Measurements from ENCODE around the gene MKRN2OS.

MKRN2OS gene, protein sequence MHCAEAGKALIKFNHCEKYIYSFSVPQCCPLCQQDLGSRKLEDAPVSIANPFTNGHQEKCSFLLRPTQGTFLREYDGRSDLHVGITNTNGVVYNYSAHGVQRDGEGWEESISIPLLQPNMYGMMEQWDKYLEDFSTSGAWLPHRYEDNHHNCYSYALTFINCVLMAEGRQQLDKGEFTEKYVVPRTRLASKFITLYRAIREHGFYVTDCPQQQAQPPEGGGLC

DNA sequence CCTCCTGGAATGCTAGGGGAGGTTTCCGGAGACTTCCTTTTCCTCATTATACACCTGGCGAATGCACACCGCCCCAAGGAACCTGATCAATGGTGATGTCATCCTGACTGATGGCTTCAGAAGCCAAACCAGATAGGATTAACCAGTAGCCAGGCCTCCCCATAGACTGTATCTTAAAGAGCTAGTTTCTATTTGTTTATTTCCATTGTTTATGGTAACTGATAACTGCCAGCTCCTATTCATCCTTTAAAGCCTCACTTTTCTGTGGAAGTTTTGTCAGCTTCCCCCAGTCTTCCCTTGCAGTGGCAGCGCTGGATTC lies at the start of gene MKRN2OS:
TSS of gene MKRN2OS (minus strand) at position 27 of the 319 bp plus-strand sequence. CDS start 35 bp downstream, outside the sequence.
- peak; percentile 82 for DNase-seq (ENCODE audit: low spot score)

DNA sequence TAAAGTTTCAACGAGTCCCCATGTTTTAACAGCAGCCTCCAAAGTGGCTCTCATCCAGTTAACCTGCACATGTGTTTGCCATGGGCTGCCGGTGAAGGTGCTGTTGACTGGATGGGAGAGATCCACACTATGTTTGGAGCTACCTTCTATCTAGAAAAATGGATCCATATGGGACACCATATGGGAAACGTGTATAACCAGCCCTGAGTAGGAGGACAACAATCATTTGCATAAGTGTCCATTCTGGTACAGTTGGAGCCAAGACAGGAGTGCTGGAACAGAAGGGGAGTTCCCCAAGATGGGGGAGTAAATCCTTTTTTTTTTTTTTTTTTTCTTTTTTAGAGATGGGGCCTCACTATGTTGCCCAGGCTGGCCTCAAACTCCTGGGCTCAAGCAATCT lies 48.2 kb upstream of the MKRN2OS start:
- no peak for DNase-seq (ENCODE audit: low spot score)

DNA sequence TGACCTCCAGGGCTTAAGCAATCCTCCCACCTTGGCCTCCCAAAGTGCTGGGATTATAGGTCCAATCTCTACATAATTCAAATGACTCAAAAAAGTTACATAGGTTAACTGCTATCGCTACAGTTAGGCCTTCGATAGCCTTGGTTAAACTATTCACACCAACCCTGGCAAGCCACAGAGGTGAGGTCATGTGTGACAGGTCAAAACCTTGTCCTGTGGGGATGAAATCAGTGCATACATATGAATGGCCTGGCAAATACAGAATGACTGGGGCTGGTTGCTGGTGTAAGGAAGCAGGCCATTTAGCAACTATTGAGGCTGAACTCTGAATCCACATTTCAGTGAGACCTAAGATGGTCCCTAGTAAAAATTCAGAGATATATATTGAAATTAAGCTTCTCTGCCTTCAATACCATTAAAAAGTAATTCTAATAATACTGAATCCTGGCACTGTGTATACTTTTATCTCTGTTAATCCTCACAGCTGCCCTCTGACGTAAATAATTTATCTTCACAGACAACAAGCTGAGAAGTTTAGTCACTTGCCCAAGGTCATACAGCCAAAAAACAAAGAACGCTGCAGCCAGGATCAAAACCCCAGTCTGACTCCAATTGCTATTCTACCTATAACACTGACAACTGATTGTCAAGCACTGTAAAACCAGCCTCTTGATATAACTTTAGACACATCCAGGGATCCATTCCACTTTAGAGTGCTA lies 46.9 kb upstream of the MKRN2OS start:
- DNase-seq (ENCODE audit: low spot score) = no peak

DNA sequence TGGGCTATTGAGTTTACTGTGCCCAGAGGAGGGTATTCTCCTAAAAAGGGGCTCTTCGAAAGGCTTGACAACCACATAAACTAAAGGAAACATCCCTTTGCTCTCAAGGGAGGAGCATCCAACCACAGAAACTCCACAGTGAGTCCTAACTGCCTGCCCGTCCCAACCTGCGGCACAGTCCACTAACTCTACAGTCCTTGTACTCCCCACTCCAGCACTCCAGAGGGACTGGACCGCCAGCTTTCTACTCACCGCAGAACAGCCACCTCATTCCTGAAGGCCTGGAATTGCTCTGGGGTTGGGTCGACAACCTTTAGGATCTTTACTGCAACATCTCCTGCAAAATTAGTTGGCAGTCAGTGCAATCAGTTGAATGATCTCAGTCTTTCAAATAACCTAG lies 46.2 kb upstream of the MKRN2OS start:
- DNase-seq (ENCODE audit: low spot score) = no peak

DNA sequence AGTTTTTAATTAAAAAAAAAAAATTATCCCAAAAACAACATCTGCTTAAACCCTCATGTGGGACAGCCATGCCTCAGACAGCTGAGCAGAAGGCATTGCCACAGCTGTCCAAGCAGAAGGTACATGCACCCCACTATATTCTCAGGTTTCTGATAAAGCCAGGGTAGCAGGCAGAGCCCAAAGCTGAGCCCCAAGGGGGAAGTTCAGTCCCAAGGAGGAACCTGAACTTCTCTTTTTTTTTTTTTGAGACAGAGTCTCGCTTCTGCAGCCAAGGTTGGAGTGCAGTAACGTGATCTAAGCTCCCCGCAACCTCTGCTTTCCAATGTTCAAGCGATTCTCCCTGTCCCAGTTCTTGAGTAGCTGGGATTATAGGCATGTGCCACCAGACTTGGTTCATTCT lies 44.8 kb upstream of the MKRN2OS start:
- DNase-seq (ENCODE audit: low spot score) = no peak

DNA sequence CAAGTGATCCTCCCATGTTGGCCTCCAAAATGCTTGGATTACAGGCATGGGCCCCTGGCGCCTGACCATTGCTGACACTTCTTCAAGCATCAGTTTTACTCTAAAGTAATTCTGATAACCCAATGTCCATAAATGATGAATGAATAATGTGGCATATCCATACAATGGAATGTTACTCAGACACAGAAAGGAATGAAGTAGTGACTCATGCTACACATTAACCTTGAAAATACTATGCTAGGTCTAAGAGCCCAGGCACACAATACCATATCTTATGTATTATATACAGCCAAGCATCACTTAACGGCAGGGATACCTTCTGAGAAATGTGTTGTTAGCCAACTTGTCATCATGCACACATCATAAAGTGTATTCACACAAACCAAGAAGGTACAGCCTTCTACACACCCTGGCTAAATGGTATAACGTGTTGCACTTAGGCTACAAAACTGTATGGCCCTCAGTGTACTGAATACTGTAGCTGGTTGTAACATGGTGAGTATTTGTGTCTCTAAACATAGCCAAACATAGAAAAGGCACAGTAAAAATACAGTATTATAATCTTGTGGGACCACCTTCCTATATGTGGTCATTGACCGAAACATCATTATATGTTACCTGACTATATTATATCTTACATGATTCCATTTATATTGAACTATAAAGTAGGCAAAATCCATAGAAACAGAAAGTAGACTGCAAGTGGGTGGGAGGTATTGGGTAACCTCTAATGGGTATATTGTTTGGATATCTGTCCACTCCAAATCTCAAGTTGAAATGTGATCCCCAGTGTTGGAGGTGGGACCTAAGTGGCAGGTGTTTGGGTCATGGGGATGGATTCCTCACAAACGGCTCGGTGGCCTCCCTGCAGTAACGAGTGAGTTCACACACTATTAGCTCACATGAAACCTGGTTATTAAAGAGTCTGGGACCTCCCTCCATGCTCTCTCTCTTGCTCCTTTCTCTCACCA lies 43.0 kb upstream of the MKRN2OS start:
- DNase-seq (ENCODE audit: low spot score) = no peak

DNA sequence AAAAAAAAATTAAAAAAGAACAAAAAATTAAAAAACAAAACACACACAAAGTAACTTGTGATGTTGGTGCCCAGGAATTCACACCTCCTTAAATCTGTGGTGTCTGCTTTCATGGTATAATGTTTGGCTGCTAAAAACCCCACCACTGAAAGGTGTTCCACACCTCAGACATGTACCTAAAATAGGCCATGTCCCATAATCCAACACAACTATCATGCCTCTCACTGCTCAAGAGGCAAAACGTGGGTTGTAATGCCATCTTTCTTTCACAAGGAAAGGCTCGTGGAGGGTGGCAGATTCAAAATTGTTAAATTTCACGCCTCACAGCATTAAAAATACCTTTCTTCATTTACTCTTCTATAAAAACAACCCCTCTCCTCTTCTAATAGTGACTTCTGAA lies 41.1 kb upstream of the MKRN2OS start:
- DNase-seq (ENCODE audit: low spot score) = no peak

DNA sequence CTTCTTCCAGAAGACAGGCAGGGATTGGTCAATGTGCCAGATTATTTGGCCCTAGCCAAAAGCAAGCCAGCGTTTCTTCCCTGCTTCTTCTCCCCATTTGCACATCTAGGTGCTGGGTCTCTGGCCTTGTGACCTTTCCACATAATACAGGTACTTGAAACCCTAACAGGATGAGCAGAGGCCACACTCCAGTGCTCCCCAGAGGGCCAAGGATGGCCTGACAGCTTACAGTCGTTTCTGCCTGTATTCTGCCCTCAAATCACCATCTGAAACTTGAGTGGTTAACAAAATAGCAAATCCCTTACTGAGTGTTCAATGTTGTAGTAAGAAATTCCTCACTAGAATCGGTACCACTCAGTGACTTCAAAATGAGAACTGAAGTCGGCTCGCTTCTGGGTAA lies 40.7 kb upstream of the MKRN2OS start:
- no peak for DNase-seq (ENCODE audit: low spot score)

DNA sequence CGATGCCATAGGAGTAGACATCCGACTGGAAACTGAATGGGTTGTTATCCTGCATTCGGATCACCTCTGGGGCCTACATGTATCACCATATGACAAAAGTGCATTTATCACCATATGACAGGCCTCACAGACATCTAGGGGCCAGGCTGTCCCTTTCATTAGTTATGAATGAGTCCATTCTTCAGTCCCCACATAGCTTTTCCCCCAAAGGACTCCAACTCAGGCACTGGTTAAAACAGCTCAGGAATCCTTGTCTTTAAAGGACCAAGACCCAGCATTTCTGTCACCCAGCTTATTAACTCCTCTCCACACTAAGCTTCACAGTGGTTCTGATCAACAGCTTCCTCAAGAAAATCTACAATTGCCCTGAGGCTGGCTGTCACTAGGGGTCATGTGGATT lies 39.9 kb upstream of the MKRN2OS start:
- no peak for DNase-seq (ENCODE audit: low spot score)

DNA sequence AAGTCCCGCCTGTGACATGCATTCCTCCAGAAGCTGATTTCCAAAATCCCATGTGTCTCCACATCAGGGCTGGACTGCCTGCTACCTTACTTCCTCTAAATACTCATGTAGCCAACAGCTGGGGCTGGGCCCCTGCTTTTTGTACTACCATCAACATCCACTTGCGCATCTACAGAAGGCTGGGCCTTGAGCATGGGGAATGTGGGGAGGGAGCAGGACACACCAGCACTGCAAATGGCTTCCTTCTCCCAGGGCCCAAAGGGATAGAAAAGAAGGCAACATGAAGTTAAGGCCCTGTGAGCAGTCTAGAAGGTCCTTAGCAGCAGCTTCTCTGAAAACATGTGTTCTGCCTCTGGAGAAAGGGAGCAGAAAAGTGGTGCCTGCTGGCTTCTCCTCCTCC lies 38.8 kb upstream of the MKRN2OS start:
- DNase-seq (ENCODE audit: low spot score) = no peak

DNA sequence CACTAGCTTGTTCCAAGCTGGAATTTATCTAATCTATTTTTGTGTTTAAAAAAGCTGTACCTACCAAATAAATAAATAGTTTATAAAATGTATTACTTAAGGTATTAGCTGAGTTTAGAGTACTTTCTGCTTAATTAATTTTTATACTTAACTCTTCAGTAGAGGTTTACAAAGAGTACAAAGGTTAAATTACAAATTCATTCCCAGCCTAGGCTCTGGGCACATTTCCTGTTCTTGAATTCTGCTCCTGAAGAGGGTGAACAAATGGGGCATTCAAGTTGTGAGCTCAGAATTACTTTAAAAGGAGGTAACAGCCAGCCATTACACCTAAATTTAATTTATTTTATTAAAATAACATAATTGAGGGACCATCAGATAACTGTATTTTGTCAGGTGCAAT lies 38.0 kb upstream of the MKRN2OS start:
- DNase-seq (ENCODE audit: low spot score) = no peak

DNA sequence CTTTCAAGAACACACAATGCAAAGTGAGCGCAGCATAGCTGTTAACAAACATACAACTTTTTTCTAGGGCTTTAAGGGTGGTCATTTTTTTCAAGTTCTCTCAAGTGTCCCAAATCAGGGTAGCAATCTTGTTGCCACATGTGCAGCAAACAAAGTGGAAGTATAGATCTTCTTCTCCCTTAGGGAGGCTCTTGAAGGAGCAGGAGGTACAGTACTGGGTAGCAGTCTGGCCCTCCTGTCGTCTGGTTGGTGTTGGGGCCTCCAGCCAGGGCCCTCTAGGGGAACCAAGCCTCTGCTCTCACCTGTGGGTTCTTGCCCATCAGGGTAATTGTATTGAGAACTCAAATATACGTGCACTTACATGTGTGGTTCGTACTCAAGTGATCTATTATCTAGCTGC lies 37.4 kb upstream of the MKRN2OS start:
- no peak for DNase-seq (ENCODE audit: low spot score)

DNA sequence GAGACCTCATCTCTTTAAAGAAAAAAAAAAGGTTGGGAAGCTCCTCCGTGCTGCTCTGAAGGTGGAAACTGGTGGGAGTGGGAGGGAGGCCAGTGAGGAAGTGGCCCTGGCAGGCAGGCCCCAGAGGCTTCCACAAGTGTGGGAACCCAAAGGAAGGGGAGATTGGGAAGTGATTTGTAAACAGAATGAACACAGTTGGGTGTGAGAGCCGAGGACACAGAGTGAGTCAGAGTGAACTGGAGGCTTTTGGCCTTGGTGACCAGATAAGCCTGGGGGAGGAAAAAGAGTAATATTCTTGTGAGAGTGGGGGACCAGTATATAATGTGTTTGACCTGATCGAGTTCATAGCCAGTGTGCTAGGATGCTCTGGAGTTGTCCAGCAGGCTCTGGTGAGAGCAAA lies 34.6 kb upstream of the MKRN2OS start:
- DNase-seq (ENCODE audit: low spot score) = no peak

DNA sequence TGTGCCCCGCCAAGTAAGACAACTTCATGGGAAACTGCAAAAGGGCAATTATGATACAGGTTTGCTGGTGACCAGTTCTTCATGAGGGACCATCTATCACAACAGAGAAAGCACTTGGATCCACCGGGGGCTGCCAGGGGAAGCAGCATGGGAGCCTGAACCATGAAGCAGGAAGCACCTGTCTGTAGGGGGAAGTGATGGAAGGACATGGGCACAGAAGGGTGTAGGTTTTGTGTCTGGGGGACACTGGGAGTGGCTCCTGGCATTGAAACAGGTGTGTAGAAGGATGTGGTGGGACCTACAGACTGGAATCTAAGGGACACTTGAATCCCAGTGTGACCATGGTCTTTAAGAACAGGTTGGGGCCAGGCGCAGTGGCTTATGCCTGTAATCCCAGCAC lies 34.2 kb upstream of the MKRN2OS start:
- DNase-seq (ENCODE audit: low spot score) = no peak

DNA sequence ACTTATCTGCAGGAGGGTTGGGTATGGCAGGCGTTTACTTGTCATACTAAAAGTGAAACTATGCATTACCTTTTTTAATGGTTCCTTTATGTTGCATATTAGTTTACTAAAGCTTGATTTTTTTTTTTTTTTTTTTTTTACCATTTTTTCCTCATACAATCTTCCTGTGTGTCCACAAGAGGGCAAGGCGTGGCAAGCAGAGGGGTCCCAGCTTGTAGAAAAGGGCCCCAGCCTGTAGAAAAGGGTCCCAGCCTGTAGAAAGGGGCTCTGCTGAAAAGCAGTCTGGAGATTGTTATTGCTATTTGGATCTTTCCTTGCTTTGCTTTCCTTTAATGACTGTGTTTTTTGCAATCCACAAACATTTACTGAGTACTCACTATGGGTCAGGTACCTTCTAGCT lies 33.4 kb upstream of the MKRN2OS start:
- no peak for DNase-seq (ENCODE audit: low spot score)

DNA sequence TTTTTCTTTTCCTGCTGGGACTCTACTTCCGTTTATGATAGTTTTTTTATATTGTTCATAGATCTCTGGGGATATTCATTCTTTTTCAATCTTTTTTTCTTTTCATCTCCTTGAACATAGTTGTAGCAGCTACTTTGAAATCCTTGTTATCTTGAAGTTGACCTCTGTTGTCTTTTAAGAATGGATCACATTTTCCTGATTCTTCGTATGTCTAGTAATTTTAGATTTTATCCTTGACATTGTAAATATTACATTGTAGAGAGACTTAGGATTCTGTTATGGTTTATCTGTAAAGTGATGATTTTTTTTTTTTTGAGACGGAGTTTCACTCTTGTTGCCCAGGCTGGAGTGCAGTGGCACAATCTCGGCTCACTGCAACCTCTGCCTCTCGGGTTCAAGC lies 32.1 kb upstream of the MKRN2OS start:
- no peak for DNase-seq (ENCODE audit: low spot score)

DNA sequence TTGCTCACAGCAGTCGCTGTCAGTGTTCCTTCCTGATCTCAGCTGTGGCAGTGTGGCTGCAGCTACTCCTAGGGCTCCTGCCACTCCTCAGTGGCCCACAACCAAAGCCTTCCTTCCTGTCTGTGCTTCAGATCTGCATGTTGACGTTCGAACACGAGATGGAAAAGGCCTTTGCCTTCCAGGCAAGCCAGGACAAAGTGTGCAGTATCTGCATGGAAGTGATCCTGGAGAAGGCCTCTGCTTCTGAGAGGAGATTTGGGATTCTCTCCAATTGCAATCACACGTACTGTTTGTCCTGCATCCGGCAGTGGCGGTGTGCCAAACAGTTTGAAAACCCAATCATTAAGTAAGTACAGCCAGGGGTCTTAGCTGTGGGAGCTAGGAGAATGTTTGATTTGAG lies 29.4 kb upstream of the MKRN2OS start:
- DNase-seq (ENCODE audit: low spot score) = no peak

DNA sequence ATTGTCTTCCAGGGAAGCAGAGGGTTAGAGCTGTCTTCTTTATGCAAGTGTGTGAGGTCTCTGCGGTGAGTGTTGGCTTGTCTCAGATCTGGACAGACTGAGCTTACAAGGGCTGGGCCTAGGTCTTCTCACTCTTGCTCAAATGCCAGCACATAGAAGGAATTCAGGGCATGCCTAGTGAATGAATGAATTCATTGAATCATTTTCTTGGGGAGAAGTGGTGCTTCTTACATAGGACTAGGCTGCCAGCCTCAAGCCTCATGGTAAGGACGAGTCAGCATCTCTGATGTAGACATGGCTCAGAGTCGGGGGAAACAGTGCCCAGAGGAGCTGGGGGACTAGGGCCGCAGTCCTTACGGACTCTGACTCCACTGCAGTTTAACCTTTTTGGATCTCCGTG lies 28.8 kb upstream of the MKRN2OS start:
- no peak for DNase-seq (ENCODE audit: low spot score)

DNA sequence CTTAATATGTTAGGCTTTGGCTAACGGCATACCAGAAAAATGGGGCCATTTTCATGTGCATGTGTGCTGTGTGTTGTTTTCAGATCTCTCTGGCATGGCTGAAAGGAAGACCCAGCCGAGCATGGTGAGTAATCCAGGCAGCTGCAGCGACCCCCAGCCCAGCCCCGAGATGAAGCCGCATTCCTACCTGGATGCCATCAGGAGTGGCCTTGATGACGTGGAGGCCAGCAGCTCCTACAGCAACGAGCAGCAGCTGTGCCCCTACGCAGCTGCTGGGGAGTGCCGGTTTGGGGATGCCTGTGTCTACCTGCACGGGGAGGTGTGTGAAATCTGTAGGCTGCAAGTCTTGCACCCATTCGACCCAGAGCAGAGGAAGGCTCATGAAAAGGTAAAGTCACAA lies 26.7 kb upstream of the MKRN2OS start:
- DNase-seq (ENCODE audit: low spot score) = no peak

DNA sequence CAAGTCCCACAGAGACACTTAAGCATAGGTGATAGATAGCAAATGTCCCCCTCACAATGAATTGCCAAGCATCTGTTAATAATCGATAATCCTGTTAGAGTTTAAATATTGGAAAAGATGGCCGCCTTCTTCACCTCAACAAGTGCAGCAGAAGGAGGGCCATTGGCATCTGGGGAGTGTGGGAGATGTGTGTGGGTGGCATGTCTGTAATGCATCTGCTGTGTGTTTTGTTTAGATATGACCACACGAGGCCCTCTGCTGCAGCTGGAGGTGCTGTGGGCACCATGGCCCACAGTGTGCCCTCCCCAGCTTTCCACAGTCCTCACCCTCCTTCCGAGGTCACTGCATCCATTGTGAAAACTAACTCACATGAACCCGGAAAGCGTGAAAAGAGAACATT lies 24.5 kb upstream of the MKRN2OS start:
- DNase-seq (ENCODE audit: low spot score) = no peak

DNA sequence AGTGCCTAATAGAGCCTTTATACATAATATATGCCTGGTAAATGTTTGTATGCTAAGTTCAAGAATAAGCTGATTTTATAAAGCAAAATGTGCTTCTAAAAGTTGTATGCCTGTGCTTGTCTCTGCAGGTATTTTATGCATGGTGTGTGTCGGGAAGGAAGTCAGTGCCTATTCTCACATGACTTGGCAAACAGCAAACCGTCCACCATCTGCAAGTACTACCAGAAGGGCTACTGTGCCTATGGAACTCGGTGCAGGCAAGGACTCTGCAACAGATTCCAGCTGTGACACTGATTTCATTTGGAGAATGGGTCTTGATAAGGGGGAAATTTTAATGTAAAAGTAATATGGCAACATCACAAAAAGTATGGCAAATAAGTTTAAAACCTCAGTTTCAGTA lies 23.4 kb upstream of the MKRN2OS start:
- no peak for DNase-seq (ENCODE audit: low spot score)

DNA sequence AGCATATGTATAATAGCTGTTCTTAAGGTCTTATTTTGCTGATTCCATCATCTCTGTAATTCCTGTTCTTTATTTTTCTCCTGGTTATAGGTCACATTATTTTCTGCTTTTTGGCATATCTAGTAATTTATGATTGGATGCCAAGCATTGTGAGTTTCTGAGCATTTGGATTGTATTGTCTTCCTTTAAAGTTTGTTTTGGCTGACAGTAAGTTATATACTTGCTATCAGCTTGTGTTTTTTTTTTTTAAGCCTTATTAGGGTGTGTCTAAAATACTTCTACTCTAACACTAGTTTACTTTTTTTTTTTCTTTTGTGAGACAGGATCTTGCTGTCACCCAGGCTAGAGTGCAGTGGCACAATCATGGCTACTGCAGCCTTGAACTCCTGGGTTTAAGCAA lies 21.7 kb upstream of the MKRN2OS start:
- DNase-seq (ENCODE audit: low spot score) = no peak

DNA sequence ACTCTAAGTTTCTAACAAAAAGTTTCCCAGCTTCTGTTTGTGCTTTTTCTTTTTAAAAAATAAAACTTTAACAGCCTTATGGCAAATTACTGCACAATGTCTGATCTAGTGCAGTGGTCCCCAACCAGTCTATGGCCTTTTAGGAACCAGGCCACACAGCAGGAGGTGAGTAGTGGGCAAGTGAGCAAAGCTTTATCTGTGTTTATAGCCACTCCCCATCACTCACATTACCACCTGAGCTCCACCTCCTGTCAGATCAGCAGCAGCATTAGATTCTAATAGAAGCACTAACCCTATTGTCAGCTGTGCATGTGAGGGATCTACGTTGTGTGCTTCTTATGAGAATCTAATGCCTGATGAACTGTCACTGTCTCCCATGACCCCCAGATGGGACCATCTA lies 17.2 kb upstream of the MKRN2OS start:
- no peak for DNase-seq (ENCODE audit: low spot score)
